NCI-H2029 treated with DMSO at 0.1 percent for 48 hours (cell line): ENCODE data around the gene SEMA4F.

Experiments
- DNase-seq: peaks from one replicate; lab custom pipeline; 2025; lab: John Stamatoyannopoulos, UW

The SEMA4F gene

DNA sequence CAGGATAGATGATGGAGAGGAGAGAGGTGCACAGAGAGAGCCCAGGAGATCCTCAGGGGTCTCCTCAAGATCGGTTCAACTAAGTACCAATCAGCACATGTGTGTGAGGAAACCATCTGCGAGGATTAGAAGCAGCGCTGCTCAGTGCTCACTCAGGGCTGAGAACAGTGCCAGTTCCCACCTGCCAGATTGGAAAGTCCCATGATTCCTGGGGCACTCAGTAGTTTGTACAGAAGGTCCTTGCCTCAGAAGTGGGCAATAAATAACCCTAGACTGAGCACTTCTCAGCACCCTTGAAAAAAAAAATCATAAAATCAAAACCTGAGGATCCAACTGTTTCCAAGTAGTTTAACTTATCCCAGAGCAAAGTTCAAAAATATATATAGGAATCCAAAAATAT is 53.8 kb downstream of the SEMA4F start:
- no peak for DNase-seq

DNA sequence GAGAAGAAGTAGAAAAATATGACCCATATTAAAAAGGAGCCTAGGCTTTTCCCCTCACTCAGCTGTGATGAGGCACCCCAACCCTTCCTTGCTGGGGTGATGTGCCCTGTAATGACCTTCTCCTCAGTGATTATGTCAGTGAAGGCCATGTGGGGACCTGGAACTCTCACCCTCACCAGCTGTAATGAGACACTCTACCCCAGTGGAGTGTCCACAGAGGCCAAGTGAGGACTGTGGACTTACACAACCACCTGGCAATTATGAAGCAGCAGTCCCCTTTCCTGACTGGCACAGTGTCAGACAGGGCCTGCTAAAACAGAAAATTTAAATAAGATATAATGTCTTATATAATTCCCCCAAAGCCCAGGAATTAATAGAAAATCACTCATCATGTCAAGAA is 54.2 kb downstream of the SEMA4F start:
- DNase-seq, result no peak

GRCh38 chr2:74708883-74709282 is 54.8 kb downstream of the SEMA4F start:
- no peak for DNase-seq

DNA sequence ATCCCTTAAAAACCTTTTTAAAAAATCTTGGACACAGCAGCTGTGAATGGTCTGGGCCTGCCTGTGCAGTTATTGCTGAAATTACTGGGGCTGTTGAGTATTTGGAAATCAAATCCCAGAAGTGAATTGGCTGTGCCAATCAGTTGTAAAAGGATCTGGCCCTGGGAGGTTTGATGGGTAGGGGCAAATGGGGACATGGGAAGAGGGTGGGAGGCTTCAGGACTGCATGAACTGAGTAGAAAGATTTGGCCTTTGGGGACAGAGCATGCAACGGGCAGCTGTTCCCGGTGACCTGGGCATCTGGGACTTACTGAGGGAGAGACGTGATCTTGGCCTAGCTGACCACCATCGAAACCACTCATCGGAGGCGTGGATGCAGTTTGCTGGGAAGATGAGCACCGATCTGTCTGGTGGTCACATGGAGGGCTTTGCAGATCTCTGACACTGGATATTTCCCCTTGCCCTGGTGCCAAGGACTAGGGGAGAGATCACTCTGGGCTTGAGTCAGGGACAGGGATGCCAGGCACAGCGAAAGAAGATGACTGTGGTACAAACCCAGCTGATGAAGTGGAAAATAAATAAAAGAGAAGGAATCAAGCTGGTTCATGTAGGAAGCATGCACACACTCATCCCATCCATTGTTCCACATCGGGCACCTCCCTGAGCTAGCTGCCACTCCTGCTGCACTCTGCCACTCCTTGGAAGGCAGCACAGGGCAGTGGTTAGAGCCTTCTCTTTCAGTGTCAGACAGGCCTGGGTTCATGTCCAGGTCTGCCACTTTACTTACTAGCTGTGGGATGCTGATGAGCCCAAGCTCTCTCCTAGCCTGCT is 58.4 kb downstream of the SEMA4F start:
- DNase-seq, result no peak

GRCh38 chr2:74714691-74715080 is 60.6 kb downstream of the SEMA4F start:
- no peak for DNase-seq

DNA sequence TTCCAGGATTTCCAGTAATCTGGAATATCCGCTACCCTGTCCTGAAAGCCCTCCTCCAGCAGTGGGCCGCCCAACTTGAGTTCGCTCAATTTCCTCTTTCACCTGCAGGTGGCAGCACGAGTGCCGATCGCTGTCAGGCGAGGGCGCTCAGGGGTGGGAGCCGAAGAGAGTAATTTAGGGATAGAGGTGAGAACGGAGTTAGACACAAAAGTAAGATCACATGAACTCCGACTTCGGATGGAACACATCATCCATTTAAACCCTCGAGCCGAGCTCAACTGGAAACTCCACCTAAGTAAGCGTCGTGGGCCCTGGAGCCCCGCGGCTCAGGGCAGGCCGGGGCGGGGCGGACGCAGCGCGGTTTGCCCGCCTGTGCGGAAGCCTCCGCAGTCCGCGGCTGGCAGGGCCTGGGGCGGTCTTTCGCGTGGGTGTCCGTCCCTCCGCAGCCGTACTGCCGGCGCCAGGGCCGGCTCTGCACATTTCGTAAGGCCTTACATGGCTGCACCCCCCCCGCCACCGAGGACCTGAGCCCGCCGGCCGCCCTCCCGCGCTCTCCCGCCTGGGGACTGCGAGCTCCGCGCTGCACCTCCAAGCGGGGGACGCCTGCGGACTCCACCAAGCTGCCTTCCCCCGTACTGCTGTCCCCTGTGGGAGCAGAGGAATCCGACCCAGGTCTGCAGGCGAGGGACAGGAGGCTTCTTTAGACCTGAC is 61.2 kb downstream of the SEMA4F start:
- DNase-seq, result peak; percentile 44

DNA sequence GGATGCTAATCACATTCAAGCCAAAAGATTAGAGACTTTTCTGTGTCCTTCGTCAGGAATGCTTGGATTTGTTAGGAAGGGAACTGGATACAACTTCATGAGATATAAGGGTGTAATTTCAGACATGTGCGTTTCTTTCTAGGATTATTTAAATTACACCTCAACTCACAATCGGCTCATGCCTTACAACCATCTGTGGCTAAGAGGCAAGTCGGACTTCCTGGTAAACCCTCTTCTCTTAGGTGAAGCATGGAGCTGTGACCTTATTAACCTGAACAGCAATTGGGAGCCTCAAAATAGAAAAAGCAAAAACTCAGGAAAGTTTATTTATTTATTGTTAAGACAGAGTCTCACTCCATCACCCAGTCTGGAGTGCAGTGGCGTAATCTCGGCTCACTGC is 61.8 kb downstream of the SEMA4F start:
- no peak for DNase-seq

DNA sequence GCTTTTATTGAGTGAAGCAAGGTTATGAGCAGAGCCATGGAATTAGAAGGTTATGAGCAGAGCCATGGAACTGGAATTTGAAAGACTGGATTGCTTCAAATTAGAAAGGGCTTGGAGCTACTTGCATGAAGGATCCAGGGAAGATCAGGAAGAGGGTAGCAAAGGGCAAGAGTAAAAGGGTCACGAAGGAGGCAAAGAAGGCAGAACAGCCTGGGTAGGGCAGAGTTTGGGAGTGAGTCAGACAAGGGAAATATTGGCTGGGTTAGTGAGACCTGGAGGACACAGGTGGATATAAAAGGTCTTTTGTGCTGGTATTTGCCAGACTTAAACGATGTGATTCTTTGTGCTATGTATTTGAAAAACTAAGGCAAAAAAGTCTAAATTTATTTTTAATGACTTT is 65.0 kb downstream of the SEMA4F start:
- DNase-seq, result no peak

DNA sequence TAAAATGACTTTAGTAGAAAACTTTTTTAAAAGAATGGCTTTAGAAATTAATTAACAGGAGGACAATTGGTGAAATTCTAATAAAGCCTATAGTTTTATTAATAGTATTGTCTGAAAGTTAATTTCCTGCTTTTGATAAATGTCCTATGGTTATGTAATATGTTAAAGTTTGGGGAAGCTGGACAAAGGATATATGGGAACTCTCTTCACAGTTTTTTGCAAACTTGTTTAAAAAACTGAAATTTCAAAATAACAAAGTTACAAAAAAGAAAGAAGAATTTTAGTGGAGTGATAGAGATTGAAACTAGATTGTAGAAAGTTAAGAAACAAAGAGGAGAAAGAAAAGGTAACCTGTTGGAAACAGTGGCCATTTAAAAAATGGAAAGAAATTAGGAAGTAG is 67.3 kb downstream of the SEMA4F start:
- no peak for DNase-seq

- no peak for DNase-seq
Measured at GRCh38 chr2:74724496-74724895, 70.4 kb downstream of the SEMA4F start.

DNA sequence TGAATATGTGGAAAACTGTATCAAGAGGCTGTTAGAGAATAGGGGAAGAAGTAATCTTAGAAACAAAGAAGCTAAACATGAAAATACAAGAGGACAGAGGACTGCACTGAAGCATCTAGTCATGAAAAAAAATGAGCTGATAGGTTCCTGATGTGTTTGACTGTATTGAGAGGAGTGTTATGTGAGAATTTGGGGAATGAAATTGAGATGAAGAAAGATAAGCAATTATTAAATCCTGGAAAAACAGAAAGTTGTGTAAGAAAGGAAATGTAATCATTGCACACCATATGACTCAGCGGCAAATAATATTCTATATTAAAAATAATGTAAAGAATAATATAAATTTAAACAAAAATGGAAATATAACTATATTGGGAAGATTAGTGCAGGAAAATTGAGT is 71.2 kb downstream of the SEMA4F start:
- no peak for DNase-seq

GRCh38 chr2:74728842-74729241 is 74.8 kb downstream of the SEMA4F start:
- DNase-seq, result no peak

DNA sequence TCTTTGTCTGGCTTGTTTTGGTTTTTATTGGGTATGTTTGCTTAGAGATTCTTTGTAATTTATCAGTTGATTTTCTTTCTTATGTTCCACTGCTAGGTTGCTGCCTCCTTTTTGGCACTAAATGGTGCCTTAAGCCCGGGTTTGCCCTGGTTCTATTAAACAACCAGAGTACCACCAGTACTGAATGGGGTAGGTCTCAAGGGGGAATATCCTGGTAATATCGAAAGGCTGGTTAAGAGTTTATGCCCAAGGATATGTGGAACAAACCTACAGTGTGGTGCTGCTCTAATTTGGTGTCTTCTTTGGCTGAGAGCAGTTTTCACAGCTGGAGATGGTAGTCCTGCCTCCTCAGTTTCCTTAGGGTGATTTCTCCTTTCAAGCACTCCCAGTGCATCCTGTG is 76.5 kb downstream of the SEMA4F start:
- no peak for DNase-seq
